GM13977 (cell line): ENCODE measurements around the gene GPC5.

Experiments used
- DNase-seq: peaks from one replicate; pipeline ENCODE4 v3.0.0; 2012; ENCODE audit warnings: low spot score
- in situ Hi-C: fragments of 300-500 bp; cut with MboI; formaldehyde crosslinking; loops from one replicate; pipeline ENCODE4 v1.12.0; 2022; ENCODE audit warnings: low sequenced_read_pairs, low pct_unique_long_range_greater_than_20kb, mixed read lengths, inconsistent platforms; ENCODE audit not compliant: unreplicated experiment
- TF ChIP-seq, protein P1 (sequence below): IDR thresholded peaks from 2 replicates; pipeline ENCODE4 v1.5.1; 2012; ENCODE audit warnings: mild to moderate bottlenecking, control low read depth; ENCODE audit not compliant: insufficient read depth; ENCODE audit errors: extremely low read depth, missing control alignments

Gene GPC5

GRCh38 chr13:92418818-92419412 is 1020.5 kb downstream of the GPC5 start:
- in situ Hi-C loops: no loop called here
- TF ChIP-seq, protein P1, sequence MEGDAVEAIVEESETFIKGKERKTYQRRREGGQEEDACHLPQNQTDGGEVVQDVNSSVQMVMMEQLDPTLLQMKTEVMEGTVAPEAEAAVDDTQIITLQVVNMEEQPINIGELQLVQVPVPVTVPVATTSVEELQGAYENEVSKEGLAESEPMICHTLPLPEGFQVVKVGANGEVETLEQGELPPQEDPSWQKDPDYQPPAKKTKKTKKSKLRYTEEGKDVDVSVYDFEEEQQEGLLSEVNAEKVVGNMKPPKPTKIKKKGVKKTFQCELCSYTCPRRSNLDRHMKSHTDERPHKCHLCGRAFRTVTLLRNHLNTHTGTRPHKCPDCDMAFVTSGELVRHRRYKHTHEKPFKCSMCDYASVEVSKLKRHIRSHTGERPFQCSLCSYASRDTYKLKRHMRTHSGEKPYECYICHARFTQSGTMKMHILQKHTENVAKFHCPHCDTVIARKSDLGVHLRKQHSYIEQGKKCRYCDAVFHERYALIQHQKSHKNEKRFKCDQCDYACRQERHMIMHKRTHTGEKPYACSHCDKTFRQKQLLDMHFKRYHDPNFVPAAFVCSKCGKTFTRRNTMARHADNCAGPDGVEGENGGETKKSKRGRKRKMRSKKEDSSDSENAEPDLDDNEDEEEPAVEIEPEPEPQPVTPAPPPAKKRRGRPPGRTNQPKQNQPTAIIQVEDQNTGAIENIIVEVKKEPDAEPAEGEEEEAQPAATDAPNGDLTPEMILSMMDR: no peak

DNA sequence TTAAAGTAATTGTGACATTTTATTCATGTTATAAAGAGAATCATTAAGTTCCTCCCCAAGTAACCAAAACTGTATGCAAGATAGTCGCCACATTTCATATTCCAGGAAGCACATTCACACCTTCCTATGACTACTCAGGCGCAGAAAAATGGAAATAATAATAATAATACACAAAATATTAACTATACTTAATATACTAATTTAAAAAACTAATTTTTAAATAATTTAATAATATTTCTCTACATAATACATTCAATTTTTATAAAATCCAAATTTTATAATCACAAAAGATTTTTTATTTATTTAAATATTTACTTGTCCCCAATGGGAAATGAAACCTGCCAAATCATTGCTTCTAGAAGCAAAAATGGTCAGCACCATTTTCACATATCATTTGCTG is 1030.8 kb downstream of the GPC5 start:
- DNase-seq: no peak
- in situ Hi-C loops: no loop called here
- TF ChIP-seq, protein P1: no peak

More at GRCh38 chr13:92418818-92419412, 1020.5 kb downstream of the GPC5 start:
- no peak for DNase-seq

DNA sequence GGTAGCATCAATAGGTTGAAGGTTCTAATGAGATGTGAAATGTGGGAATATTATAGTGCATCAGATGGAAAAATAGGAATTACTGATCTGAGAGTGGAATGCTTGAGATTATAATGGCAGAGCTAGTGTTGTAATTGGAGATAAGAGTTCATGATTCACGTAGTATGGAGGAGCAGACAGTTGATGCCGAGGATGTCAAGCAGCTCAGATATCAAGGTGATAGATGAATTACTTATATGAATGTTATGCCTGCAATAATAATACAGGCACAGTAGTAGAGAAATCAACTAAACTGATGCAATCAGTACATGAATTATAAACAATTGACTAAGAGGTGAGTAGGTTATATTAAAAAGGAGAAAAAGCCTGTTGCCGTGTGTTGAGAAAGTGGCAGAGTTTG is 1035.0 kb downstream of the GPC5 start:
- TF ChIP-seq, protein P1: no peak
- in situ Hi-C loops: no loop called here
- no peak for DNase-seq

- no peak for DNase-seq
- in situ Hi-C loops: no loop called here
- TF ChIP-seq, protein P1: no peak
These were observed 1035.5 kb downstream of the GPC5 start for GRCh38 chr13:92433963-92434362.

DNA sequence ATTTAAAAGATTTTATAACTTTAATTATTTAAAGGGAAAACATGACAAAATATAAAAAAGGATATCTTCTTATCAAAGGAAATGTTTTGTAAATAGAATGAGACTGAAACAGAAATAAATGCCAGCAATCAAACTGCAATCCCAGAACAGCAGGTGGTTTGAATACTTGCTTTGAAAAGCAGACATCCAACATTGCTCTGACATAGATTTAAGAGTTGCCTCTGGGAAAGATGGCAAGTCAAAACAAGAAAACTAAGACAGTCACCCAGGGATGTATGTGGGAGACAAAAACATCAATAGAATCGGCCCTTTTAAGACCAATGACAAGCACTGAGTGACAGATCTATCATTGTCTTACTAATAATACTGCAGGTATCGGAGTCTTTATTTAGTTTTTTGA is 1038.5 kb downstream of the GPC5 start:
- DNase-seq: no peak

DNA sequence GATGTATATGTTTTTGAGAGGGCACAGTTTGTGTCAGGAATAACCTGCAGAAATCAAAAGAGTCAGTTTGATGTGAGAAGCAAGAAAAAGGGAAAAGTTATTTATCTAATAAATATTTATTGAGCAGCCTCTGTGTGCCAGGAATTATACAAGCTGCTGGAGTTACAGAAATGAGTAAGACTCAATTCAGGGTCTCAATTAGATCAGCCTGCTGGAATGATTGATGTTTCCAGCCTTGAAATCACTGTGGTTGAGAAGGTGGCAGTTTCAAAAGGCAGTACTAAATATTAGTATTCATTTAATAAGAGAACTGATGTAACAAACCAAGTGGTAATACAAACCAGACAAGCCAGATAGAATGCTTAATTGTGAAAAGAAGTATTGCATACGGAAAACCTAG is 1045.8 kb downstream of the GPC5 start:
- DNase-seq: no peak
- in situ Hi-C loops: no loop called here
- TF ChIP-seq, protein P1: no peak

More for the DNA sequence above, 1038.5 kb downstream of the GPC5 start:
- TF ChIP-seq, protein P1: no peak
- in situ Hi-C loops: no loop called here
